WTC11 (cell line): Measurements from ENCODE around the gene PYCARD. TPM values are rescaled to one million over a fixed set of nuclear protein-coding genes. Genes with fewer than 3 reads are reported as not detected.

Experiments
- ATAC-seq: fragments of 200-7000 bp; cut with Tn5 transposase; 2 replicates; pipeline ENCODE4 v1.10.0; 2021; ENCODE audit warnings: mild to moderate bottlenecking, moderate library complexity
- CTCF ChIA-PET: fragments of 300-600 bp; sonication (Branson Sonifier 250); formaldehyde crosslinking; loops from one replicate; lab custom pipeline; 2021; ENCODE audit warnings: antibody characterized with exemption; lab: Charles Lee
- POLR2A ChIA-PET: fragments of 350-600 bp; sonication (Branson Sonifier 250); formaldehyde crosslinking; loops from one replicate; lab custom pipeline; 2021; ENCODE audit warnings: antibody characterized with exemption; lab: Charles Lee
- DNase-seq: peaks from one replicate; pipeline ENCODE4 v3.0.0; 2021; ENCODE audit warnings: low spot score
- H3K27ac Mint-ChIP-seq: 2 replicates; pipeline ENCODE4 v1.8.0; 2021; ENCODE audit warnings: mixed read lengths
- H3K27me3 Mint-ChIP-seq: 2 replicates; pipeline ENCODE4 v1.8.0; 2021; ENCODE audit warnings: low read depth, mild to moderate bottlenecking, moderate library complexity, mixed read lengths
- H3K36me3 Mint-ChIP-seq: 2 replicates; pipeline ENCODE4 v1.8.0; 2021; ENCODE audit warnings: mixed read lengths
- H3K4me1 Mint-ChIP-seq: 2 replicates; pipeline ENCODE4 v1.8.0; 2022; ENCODE audit warnings: mixed read lengths
- H3K4me3 Mint-ChIP-seq: 2 replicates; pipeline ENCODE4 v1.8.0; 2021; ENCODE audit warnings: mild to moderate bottlenecking, moderate library complexity, mixed read lengths
- H3K9me3 Mint-ChIP-seq: 2 replicates; pipeline ENCODE4 v1.8.0; 2021; ENCODE audit warnings: mixed read lengths
- ATF1 ChIP-seq: sonication (generic); formaldehyde crosslinking; IDR thresholded peaks from 2 replicates; pipeline ENCODE4 v1.8.1; 2023; ENCODE audit warnings: mild to moderate bottlenecking, moderate library complexity, missing genetic modification reagents
- CREM ChIP-seq: sonication (generic); formaldehyde crosslinking; IDR thresholded peaks from 2 replicates; pipeline ENCODE4 v1.8.1; 2022; ENCODE audit warnings: mild to moderate bottlenecking, missing genetic modification reagents, moderate library complexity
- E2F4 ChIP-seq: sonication (generic); formaldehyde crosslinking; IDR thresholded peaks from 2 replicates; pipeline ENCODE4 v1.8.1; 2022; ENCODE audit warnings: low read depth, mild to moderate bottlenecking, moderate library complexity, missing genetic modification reagents, borderline replicate concordance
- FOXK1 ChIP-seq: sonication (generic); formaldehyde crosslinking; IDR thresholded peaks from 2 replicates; pipeline ENCODE4 v1.8.0; 2022; ENCODE audit warnings: mild to moderate bottlenecking, moderate library complexity, missing genetic modification reagents
- FOXP1 ChIP-seq: sonication (generic); formaldehyde crosslinking; IDR thresholded peaks from 2 replicates; pipeline ENCODE4 v1.8.0; 2022; ENCODE audit warnings: missing genetic modification reagents, mild to moderate bottlenecking, moderate library complexity, borderline replicate concordance
- GRHL2 ChIP-seq: fragments of 250-450 bp; sonication (Bioruptor Pico); IDR thresholded peaks from 2 replicates; pipeline ENCODE4 v1.8.0; 2022; ENCODE audit warnings: mild to moderate bottlenecking, moderate library complexity; ENCODE audit not compliant: insufficient replicate concordance, severe bottlenecking
- GTF2I ChIP-seq: fragments of 250-450 bp; sonication (Bioruptor Pico); conservative IDR thresholded peaks from 2 replicates; pipeline ENCODE4 v1.4.0; 2021; ENCODE audit warnings: mild to moderate bottlenecking
- KAT7 ChIP-seq: sonication (generic); formaldehyde crosslinking; IDR thresholded peaks from 2 replicates; pipeline ENCODE4 v1.8.1; 2023; ENCODE audit warnings: missing genetic modification reagents, mild to moderate bottlenecking, borderline replicate concordance
- NR2C2 ChIP-seq: sonication (generic); formaldehyde crosslinking; IDR thresholded peaks from 2 replicates; pipeline ENCODE4 v1.8.0; 2022; ENCODE audit warnings: mild to moderate bottlenecking, missing genetic modification reagents
- RELA ChIP-seq: sonication (generic); formaldehyde crosslinking; IDR thresholded peaks from 2 replicates; pipeline ENCODE4 v1.8.1; 2022; ENCODE audit warnings: missing genetic modification reagents, mild to moderate bottlenecking, borderline replicate concordance
- SP1 ChIP-seq: sonication (generic); formaldehyde crosslinking; conservative IDR thresholded peaks from 2 replicates; pipeline ENCODE4 v1.8.1; 2022; ENCODE audit warnings: missing genetic modification reagents
- TCF7 ChIP-seq: sonication (generic); formaldehyde crosslinking; IDR thresholded peaks from 2 replicates; pipeline ENCODE4 v1.8.0; 2022; ENCODE audit warnings: mild to moderate bottlenecking, low read depth, missing genetic modification reagents, moderate library complexity
- ZNF232 ChIP-seq: sonication (generic); formaldehyde crosslinking; IDR thresholded peaks from 2 replicates; pipeline ENCODE4 v1.8.0; 2022; ENCODE audit warnings: mild to moderate bottlenecking, missing genetic modification reagents
- ZNF263 ChIP-seq: sonication (generic); formaldehyde crosslinking; IDR thresholded peaks from 2 replicates; pipeline ENCODE4 v1.8.1; 2022; ENCODE audit warnings: low read depth, mild to moderate bottlenecking, moderate library complexity, missing genetic modification reagents
- ZNF425 ChIP-seq: fragments of 250-450 bp; sonication (Bioruptor Pico); conservative IDR thresholded peaks from 2 replicates; pipeline ENCODE4 v1.9.0; 2021; ENCODE audit warnings: mild to moderate bottlenecking
- total RNA-seq: library from RNA; stranded (reverse); gene quantifications from 3 replicates; pipeline ENCODE4 v1.2.3, GENCODE V29; 2021
- TF ChIP-seq, protein P1 (sequence below): fragments of 250-450 bp; sonication (Bioruptor Pico); IDR thresholded peaks from 2 replicates; pipeline ENCODE4 v1.9.0; 2021; ENCODE audit warnings: mild to moderate bottlenecking
- TF ChIP-seq, protein P2 (sequence below): sonication (generic); formaldehyde crosslinking; IDR thresholded peaks from 2 replicates; pipeline ENCODE4 v1.8.0; 2022; ENCODE audit warnings: mild to moderate bottlenecking, missing genetic modification reagents
- TF ChIP-seq, protein P3 (sequence below): sonication (generic); formaldehyde crosslinking; IDR thresholded peaks from 2 replicates; pipeline ENCODE4 v1.8.0; 2023; ENCODE audit warnings: missing genetic modification reagents, mild to moderate bottlenecking, borderline replicate concordance
- TF ChIP-seq, protein P4 (sequence below): sonication (generic); formaldehyde crosslinking; IDR thresholded peaks from 2 replicates; pipeline ENCODE4 v1.8.1; 2022; ENCODE audit warnings: mild to moderate bottlenecking, moderate library complexity, missing genetic modification reagents
- TF ChIP-seq, protein P5 (sequence below): sonication (generic); formaldehyde crosslinking; conservative IDR thresholded peaks from 2 replicates; pipeline ENCODE4 v1.8.1; 2022; ENCODE audit warnings: mild to moderate bottlenecking, missing genetic modification reagents
- TF ChIP-seq, protein P6 (sequence below): sonication (generic); formaldehyde crosslinking; IDR thresholded peaks from 2 replicates; pipeline ENCODE4 v1.8.1; 2023; ENCODE audit warnings: mild to moderate bottlenecking, missing genetic modification reagents

The PYCARD gene
- total RNA-seq, 1 experiment from 2014 or later: 35.2 TPM

- Mint-ChIP-seq H3K27me3 (peaks cover 66% of the 10 kb centered on the region), H3K27ac (no peak within 1 kb of the TSS), H3K4me1 (peaks cover 30% of the 10 kb centered on the region), H3K9me3 (no peaks in the 10 kb centered on the region), H3K36me3 (no peaks in the 10 kb centered on the region), H3K4me3 (peak within 1 kb of the TSS; percentile 77)
- DNase-seq (peak; percentile 61), ATAC-seq (peak; percentile 31)
- POLR2A ChIA-PET: interaction anchor here (0.5 to 2.0 kb wide), 5 partner anchors 36 to 263 kb away, joined by 3 to 9 read pairs (median 4); partner anchors contain the start of gene FUS
- CTCF ChIA-PET: interaction anchor here (0.5 to 4.9 kb wide), 21 partner anchors 11 to 244 kb away, joined by 3 to 41 read pairs (median 3); partner anchors contain the start of genes ARMC5, HSD3B7, KAT8 and PYCARD
- TF ChIP-seq ATF1 (CRISPR knock-in tag) (no peak), GRHL2 (CRISPR knock-in tag) (no peak), ZNF263 (CRISPR knock-in tag) (no peak), RELA (no peak), NR2C2 (no peak), ZNF232 (CRISPR knock-in tag) (0 out of 2 replicates have a peak, but pooled peaks have one; percentile 39), GTF2I (CRISPR knock-in tag) (no peak), SP1 (CRISPR knock-in tag) (0 out of 2 replicates have a peak, but pooled peaks have one; percentile 44), TCF7 (CRISPR knock-in tag) (0 out of 2 replicates have a peak, but pooled peaks have one; percentile 72), FOXP1 (CRISPR knock-in tag) (peak; percentile 91), E2F4 (CRISPR knock-in tag) (peak; percentile 57; the same call in 1 of the 2 replicates), ZNF425 (no peak), KAT7 (CRISPR knock-in tag) (no peak), CREM (CRISPR knock-in tag) (0 out of 2 replicates have a peak, but pooled peaks have one; percentile 12), FOXK1 (peak; percentile 73; the same call in 1 of the 2 replicates)
- TF ChIP-seq, protein P1, sequence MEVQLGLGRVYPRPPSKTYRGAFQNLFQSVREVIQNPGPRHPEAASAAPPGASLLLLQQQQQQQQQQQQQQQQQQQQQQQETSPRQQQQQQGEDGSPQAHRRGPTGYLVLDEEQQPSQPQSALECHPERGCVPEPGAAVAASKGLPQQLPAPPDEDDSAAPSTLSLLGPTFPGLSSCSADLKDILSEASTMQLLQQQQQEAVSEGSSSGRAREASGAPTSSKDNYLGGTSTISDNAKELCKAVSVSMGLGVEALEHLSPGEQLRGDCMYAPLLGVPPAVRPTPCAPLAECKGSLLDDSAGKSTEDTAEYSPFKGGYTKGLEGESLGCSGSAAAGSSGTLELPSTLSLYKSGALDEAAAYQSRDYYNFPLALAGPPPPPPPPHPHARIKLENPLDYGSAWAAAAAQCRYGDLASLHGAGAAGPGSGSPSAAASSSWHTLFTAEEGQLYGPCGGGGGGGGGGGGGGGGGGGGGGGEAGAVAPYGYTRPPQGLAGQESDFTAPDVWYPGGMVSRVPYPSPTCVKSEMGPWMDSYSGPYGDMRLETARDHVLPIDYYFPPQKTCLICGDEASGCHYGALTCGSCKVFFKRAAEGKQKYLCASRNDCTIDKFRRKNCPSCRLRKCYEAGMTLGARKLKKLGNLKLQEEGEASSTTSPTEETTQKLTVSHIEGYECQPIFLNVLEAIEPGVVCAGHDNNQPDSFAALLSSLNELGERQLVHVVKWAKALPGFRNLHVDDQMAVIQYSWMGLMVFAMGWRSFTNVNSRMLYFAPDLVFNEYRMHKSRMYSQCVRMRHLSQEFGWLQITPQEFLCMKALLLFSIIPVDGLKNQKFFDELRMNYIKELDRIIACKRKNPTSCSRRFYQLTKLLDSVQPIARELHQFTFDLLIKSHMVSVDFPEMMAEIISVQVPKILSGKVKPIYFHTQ (CRISPR knock-in tag): no peak
- TF ChIP-seq, protein P2, sequence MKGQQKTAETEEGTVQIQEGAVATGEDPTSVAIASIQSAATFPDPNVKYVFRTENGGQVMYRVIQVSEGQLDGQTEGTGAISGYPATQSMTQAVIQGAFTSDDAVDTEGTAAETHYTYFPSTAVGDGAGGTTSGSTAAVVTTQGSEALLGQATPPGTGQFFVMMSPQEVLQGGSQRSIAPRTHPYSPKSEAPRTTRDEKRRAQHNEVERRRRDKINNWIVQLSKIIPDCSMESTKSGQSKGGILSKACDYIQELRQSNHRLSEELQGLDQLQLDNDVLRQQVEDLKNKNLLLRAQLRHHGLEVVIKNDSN: peak; percentile 58; the same call in 1 of the 2 replicates
- TF ChIP-seq, protein P3, sequence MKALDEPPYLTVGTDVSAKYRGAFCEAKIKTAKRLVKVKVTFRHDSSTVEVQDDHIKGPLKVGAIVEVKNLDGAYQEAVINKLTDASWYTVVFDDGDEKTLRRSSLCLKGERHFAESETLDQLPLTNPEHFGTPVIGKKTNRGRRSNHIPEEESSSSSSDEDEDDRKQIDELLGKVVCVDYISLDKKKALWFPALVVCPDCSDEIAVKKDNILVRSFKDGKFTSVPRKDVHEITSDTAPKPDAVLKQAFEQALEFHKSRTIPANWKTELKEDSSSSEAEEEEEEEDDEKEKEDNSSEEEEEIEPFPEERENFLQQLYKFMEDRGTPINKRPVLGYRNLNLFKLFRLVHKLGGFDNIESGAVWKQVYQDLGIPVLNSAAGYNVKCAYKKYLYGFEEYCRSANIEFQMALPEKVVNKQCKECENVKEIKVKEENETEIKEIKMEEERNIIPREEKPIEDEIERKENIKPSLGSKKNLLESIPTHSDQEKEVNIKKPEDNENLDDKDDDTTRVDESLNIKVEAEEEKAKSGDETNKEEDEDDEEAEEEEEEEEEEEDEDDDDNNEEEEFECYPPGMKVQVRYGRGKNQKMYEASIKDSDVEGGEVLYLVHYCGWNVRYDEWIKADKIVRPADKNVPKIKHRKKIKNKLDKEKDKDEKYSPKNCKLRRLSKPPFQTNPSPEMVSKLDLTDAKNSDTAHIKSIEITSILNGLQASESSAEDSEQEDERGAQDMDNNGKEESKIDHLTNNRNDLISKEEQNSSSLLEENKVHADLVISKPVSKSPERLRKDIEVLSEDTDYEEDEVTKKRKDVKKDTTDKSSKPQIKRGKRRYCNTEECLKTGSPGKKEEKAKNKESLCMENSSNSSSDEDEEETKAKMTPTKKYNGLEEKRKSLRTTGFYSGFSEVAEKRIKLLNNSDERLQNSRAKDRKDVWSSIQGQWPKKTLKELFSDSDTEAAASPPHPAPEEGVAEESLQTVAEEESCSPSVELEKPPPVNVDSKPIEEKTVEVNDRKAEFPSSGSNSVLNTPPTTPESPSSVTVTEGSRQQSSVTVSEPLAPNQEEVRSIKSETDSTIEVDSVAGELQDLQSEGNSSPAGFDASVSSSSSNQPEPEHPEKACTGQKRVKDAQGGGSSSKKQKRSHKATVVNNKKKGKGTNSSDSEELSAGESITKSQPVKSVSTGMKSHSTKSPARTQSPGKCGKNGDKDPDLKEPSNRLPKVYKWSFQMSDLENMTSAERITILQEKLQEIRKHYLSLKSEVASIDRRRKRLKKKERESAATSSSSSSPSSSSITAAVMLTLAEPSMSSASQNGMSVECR (CRISPR knock-in tag): peak; percentile 80
- TF ChIP-seq, protein P4, sequence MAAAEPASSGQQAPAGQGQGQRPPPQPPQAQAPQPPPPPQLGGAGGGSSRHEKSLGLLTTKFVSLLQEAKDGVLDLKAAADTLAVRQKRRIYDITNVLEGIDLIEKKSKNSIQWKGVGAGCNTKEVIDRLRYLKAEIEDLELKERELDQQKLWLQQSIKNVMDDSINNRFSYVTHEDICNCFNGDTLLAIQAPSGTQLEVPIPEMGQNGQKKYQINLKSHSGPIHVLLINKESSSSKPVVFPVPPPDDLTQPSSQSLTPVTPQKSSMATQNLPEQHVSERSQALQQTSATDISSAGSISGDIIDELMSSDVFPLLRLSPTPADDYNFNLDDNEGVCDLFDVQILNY: peak; percentile 72; the same call in 1 of the 2 replicates
- TF ChIP-seq, protein P5, sequence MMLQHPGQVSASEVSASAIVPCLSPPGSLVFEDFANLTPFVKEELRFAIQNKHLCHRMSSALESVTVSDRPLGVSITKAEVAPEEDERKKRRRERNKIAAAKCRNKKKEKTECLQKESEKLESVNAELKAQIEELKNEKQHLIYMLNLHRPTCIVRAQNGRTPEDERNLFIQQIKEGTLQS: no peak
- TF ChIP-seq, protein P6, sequence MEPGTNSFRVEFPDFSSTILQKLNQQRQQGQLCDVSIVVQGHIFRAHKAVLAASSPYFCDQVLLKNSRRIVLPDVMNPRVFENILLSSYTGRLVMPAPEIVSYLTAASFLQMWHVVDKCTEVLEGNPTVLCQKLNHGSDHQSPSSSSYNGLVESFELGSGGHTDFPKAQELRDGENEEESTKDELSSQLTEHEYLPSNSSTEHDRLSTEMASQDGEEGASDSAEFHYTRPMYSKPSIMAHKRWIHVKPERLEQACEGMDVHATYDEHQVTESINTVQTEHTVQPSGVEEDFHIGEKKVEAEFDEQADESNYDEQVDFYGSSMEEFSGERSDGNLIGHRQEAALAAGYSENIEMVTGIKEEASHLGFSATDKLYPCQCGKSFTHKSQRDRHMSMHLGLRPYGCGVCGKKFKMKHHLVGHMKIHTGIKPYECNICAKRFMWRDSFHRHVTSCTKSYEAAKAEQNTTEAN (CRISPR knock-in tag): peak; percentile 85; the same call in 1 of the 2 replicates
These were observed 14.0 kb upstream of the PYCARD start, which contains the start of gene PYDC1 for GRCh38 chr16:31216422-31217135. Gene PYDC1, minus strand, starts transcription at chr16:31217135. Its CDS starts 107 bp downstream, at chr16:31217028.
